HCT116 (cell line): ENCODE results near the gene CALHM4. TPM values are rescaled to one million over a fixed set of nuclear protein-coding genes. Genes with fewer than 3 reads are reported as not detected.

Source experiments
- ATAC-seq: fragments of 200-7000 bp; cut with Tn5 transposase; 2 replicates; pipeline ENCODE4 v1.9.1; 2020; ENCODE audit warnings: mild to moderate bottlenecking, moderate library complexity
- BruUV-seq: library from RNA; stranded (reverse); fragments of 400-500 nt; replicated peaks from 2 replicates; lab custom pipeline; 2021; lab: Mats Ljungman, UMichigan
- CTCF ChIA-PET: fragments of 300-600 bp; sonication (Branson Sonifier 250); formaldehyde crosslinking; loops from one replicate; lab custom pipeline; 2021; ENCODE audit warnings: antibody characterized with exemption; lab: Charles Lee
- POLR2A ChIA-PET: fragments of 300-600, 350-600 bp; sonication (Branson Sonifier 250); formaldehyde crosslinking; loops from one replicate; lab custom pipeline; 2021; ENCODE audit warnings: antibody characterized with exemption; lab: Charles Lee
- RAD21 ChIA-PET, 2 experiments: fragments of 300-600 bp; sonication (Branson Sonifier 250); formaldehyde crosslinking; loops; one replicate each; lab custom pipeline; 2023; ENCODE audit warnings: low total read pairs in 2 of 2; ENCODE audit not compliant: uncharacterized antibody in 2 of 2, unreplicated experiment in 2 of 2, low non-redundant PET in 1 of 2; lab: Charles Lee
- DNase-seq: peaks from one replicate; pipeline ENCODE4 v3.0.0-alpha.2; 2010; ENCODE audit warnings: low read depth, low spot score
- H2AFZ ChIP-seq: fragments of 200-600 bp; shearing (Covaris generic), sonication (generic); 2 replicates; pipeline ENCODE4 v1.6.1; 2017; ENCODE audit warnings: low read depth, mixed run types, mixed read lengths, antibody characterized with exemption, low read length; ENCODE audit not compliant: poor library complexity, severe bottlenecking
- H3K27ac ChIP-seq: 2 replicates; pipeline ENCODE4 v1.5.1; 2012; ENCODE audit warnings: low read depth, low read length
- H3K27me3 ChIP-seq: fragments of 200-600 bp; sonication (generic); 2 replicates; pipeline ENCODE4 v1.6.1; 2016; ENCODE audit warnings: mixed run types, low read length, mixed read lengths; ENCODE audit not compliant: insufficient read depth
- H3K36me3 ChIP-seq, 2 experiments: fragments of 200-500 bp in 1 of 2; fragments of 200-600 bp in 1 of 2; sonication (Bioruptor generic) in 1 of 2; sonication (generic) in 1 of 2; 2 replicates each; pipeline versions ENCODE4 v1.5.1 to v1.6.1; 2014 to 2016; ENCODE audit warnings: low read length in 2 of 2, inconsistent platforms in 1 of 2, mixed read lengths in 1 of 2, mixed run types in 1 of 2; ENCODE audit not compliant: insufficient read depth in 2 of 2, control insufficient read depth in 1 of 2
- H3K4me1 ChIP-seq, 2 experiments: fragments of 200-600 bp in 1 of 2; sonication (generic) in 1 of 2; 2 replicates each; pipeline versions ENCODE4 v1.5.1 to v1.6.1; 2012 to 2017; ENCODE audit warnings: low read length in 2 of 2, inconsistent platforms in 1 of 2, mild to moderate bottlenecking in 1 of 2, mixed read lengths in 1 of 2, mixed run types in 1 of 2, moderate library complexity in 1 of 2; ENCODE audit not compliant: insufficient read depth in 2 of 2, control insufficient read depth in 1 of 2
- H3K4me2 ChIP-seq: fragments of 200-600 bp; sonication (generic); 2 replicates; pipeline ENCODE4 v1.6.1; 2017; ENCODE audit warnings: mixed run types, low read length, mixed read lengths
- H3K4me3 ChIP-seq, 2 experiments: fragments of 200-600 bp in 1 of 2; sonication (generic) in 1 of 2; replicated peaks in 1 of 2; 2 replicates each; pipeline ENCODE4 v1.5.1; 2011 to 2016; ENCODE audit warnings: low read length in 2 of 2, control low read depth in 1 of 2, low read depth in 1 of 2, mild to moderate bottlenecking in 1 of 2, mixed read lengths in 1 of 2, mixed run types in 1 of 2
- H3K79me2 ChIP-seq: fragments of 200-600 bp; sonication (generic); 2 replicates; pipeline ENCODE4 v1.6.1; 2017; ENCODE audit warnings: mild to moderate bottlenecking, mixed run types, low read length, moderate library complexity, mixed read lengths; ENCODE audit not compliant: insufficient read depth
- H3K9ac ChIP-seq: fragments of 200-600 bp; sonication (generic); 2 replicates; pipeline ENCODE4 v1.6.1; 2016; ENCODE audit warnings: low read length, mixed read lengths
- H3K9me2 ChIP-seq: fragments of 200-600 bp; sonication (generic), shearing (Covaris generic); 2 replicates; pipeline ENCODE4 v1.6.1; 2017; ENCODE audit warnings: mixed run types, mild to moderate bottlenecking, moderate library complexity; ENCODE audit not compliant: insufficient read depth
- H3K9me3 ChIP-seq, 2 experiments: fragments of 200-500 bp in 1 of 2; fragments of 200-600 bp in 1 of 2; sonication (Bioruptor generic) in 1 of 2; sonication (generic) in 1 of 2; 2 replicates each; pipeline ENCODE4 v1.6.1; 2014 to 2017; ENCODE audit warnings: low read length in 2 of 2, mixed read lengths in 2 of 2, inconsistent platforms in 1 of 2, low read depth in 1 of 2, mild to moderate bottlenecking in 1 of 2, mixed run types in 1 of 2, moderate library complexity in 1 of 2; ENCODE audit not compliant: control insufficient read depth in 1 of 2, insufficient read depth in 1 of 2
- H4K20me1 ChIP-seq: fragments of 200-600 bp; sonication (generic), shearing (Covaris generic); 2 replicates; pipeline ENCODE4 v1.6.1; 2017; ENCODE audit warnings: mixed run types, mild to moderate bottlenecking, moderate library complexity; ENCODE audit not compliant: insufficient read depth
- CBX3 ChIP-seq: IDR thresholded peaks from 2 replicates; pipeline ENCODE4 v1.6.1; 2012; ENCODE audit warnings: low read depth
- ELF1 ChIP-seq: IDR thresholded peaks from 2 replicates; pipeline ENCODE4 v1.6.1; 2012; ENCODE audit warnings: low read depth, borderline replicate concordance
- EZH2 ChIP-seq: fragments of 200-600 bp; sonication (generic); IDR thresholded peaks from 2 replicates; pipeline ENCODE4 v1.6.1; 2017; ENCODE audit warnings: antibody characterized with exemption, mixed run types
- JUND ChIP-seq: IDR thresholded peaks from 2 replicates; pipeline ENCODE4 v1.6.1; 2012
- POLR2AphosphoS5 ChIP-seq: IDR thresholded peaks from 2 replicates; pipeline ENCODE4 v1.6.1; 2011; ENCODE audit warnings: mild to moderate bottlenecking, low read depth, low read length, moderate library complexity
- SIN3A ChIP-seq: IDR thresholded peaks from 2 replicates; pipeline ENCODE4 v1.6.1; 2012; ENCODE audit warnings: low read depth
- SP1 ChIP-seq: IDR thresholded peaks from 2 replicates; pipeline ENCODE4 v1.6.1; 2012; ENCODE audit warnings: low read depth
- SRF ChIP-seq: IDR thresholded peaks from 2 replicates; pipeline ENCODE4 v1.6.1; 2012; ENCODE audit warnings: low read depth
- TCF7L2 ChIP-seq: IDR thresholded peaks from 2 replicates; pipeline ENCODE4 v1.7.0; 2011; ENCODE audit warnings: borderline replicate concordance, inconsistent platforms; ENCODE audit not compliant: insufficient read depth, insufficient read length; ENCODE audit errors: extremely low read depth
- YY1 ChIP-seq: IDR thresholded peaks from 2 replicates; pipeline ENCODE4 v1.6.1; 2011; ENCODE audit warnings: low read length, low read depth, moderate library complexity, mild to moderate bottlenecking; ENCODE audit not compliant: insufficient replicate concordance; ENCODE audit errors: extremely low read depth
- ZFX ChIP-seq: fragments of 450-650 bp; IDR thresholded peaks from 2 replicates; pipeline ENCODE4 v1.6.1; 2017
- intact Hi-C: fragments of 100-400 bp; cut with micrococcal nuclease; formaldehyde crosslinking; loops from 2 replicates; pipeline ENCODE4 v1.10.0; 2022
- total RNA-seq: library from RNA; stranded (reverse); gene quantifications from one replicate; pipeline ENCODE4 v1.2.1, GENCODE V29; 2021; ENCODE audit not compliant: unreplicated experiment
- TF ChIP-seq, protein P1 (sequence below): IDR thresholded peaks from 2 replicates; pipeline ENCODE4 v1.6.1; 2012

The CALHM4 gene
- total RNA-seq, 1 experiment from 2014 or later = not detected

DNA sequence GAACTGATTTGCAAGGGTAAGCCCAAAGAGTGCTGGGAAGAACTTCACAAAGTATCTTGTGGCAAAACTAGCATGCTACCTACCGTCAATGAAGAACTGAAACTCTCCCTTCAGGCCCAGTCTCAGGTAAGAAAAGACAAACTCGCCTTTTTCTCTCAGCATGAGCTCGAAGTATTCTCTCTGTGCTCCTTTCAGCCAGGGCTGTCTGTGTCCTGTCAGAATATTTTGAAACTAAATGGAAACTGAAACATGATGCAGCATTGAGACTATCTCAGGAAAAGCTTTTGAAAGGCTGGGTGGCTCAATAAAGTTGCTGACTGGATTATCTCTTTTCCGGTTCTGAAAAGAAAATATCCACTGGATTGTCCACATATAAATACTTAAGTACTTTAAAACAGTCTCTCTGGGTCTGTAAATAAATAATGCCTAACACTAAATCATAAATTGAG is 41.4 kb upstream of the CALHM4 start:
- Histone ChIP-seq H3K9me3 (no peaks in the 10 kb centered on the region), H3K4me1 (peaks cover 0 to 9% of the 10 kb centered on the region in 2 experiments; a peak in 2 of 4 replicates), H3K9ac (no peak overlapping the region), H3K4me3 (no peak overlapping the region), H2AFZ (peak overlapping the region; percentile 97), H3K27ac (no peak overlapping the region), H3K4me2 (no peak overlapping the region), H3K27me3 (no peaks in the 10 kb centered on the region), H3K79me2 (no peaks in the 10 kb centered on the region), H3K36me3 (no peaks in the 10 kb centered on the region), H3K9me2 (no peaks in the 10 kb centered on the region), H4K20me1 (no peaks in the 10 kb centered on the region)
- TF ChIP-seq, protein P1, sequence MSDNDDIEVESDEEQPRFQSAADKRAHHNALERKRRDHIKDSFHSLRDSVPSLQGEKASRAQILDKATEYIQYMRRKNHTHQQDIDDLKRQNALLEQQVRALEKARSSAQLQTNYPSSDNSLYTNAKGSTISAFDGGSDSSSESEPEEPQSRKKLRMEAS = no peak
- TF ChIP-seq SRF = no peak
- no peak for TF ChIP-seq ELF1
- no peak for TF ChIP-seq JUND
- no peak for TF ChIP-seq YY1
- TF ChIP-seq ZFX = no peak
- no peak for TF ChIP-seq POLR2AphosphoS5
- no peak for TF ChIP-seq TCF7L2
- no TSS peak for BruUV-seq
- CTCF ChIA-PET = interaction anchor here (0.7 to 2.3 kb wide), 10 partner anchors 10 to 259 kb away, joined by 3 to 15 read pairs (median 4); no protein-coding TSS in a partner anchor
- RAD21 ChIA-PET = no interaction called here
- intact Hi-C loops = loop anchor here (5.0 kb wide), 1 partner anchor 570 kb away; no protein-coding TSS in a partner anchor
- ATAC-seq (no peak), DNase-seq (no peak)
- POLR2A ChIA-PET = interaction anchor here (1.0 kb wide), 1 partner anchor 12 kb away, joined by 3 read pairs; no protein-coding TSS in a partner anchor

- intact Hi-C loops = loop anchor here (5.0 kb wide), 1 partner anchor 570 kb away; no protein-coding TSS in a partner anchor
- no peaks in the 10 kb centered on the region for H4K20me1 ChIP-seq
- CTCF ChIA-PET = interaction anchor here (1.5 to 2.3 kb wide), 2 partner anchors 20 to 225 kb away, joined by 3 to 15 read pairs; no protein-coding TSS in a partner anchor
- peaks cover 0 to 9% of the 10 kb centered on the region in 2 experiments; a peak in 2 of 4 replicates for H3K4me1 ChIP-seq
- no peaks in the 10 kb centered on the region for H3K79me2 ChIP-seq
- H3K36me3 ChIP-seq = no peaks in the 10 kb centered on the region
- no peaks in the 10 kb centered on the region for H3K9me3 ChIP-seq
- peak overlapping the region; percentile 97 for H2AFZ ChIP-seq
- ATAC-seq = no peak
- no peaks in the 10 kb centered on the region for H3K9me2 ChIP-seq
- RAD21 ChIA-PET = no interaction called here
- no peak overlapping the region for H3K27ac ChIP-seq
- no TSS peak for BruUV-seq
- no peaks in the 10 kb centered on the region for H3K27me3 ChIP-seq
- H3K4me2 ChIP-seq = no peak overlapping the region
- TF ChIP-seq ZFX (no peak), ELF1 (no peak), TCF7L2 (no peak), SP1 (no peak), EZH2 (no peak), SRF (no peak), CBX3 (no peak), POLR2AphosphoS5 (no peak), SIN3A (no peak)
- TF ChIP-seq, protein P1 = no peak
- H3K9ac ChIP-seq = no peak overlapping the region
- DNase-seq = no peak
- H3K4me3 ChIP-seq = no peak overlapping the region
- POLR2A ChIA-PET = no interaction called here
Observed at GRCh38 chr6:116512734-116513133, 40.8 kb upstream of the CALHM4 start.
